GM19452 (cell line): ENCODE results near the gene FOXP1.

Experiments used
- ATAC-seq: cut with Tn5 transposase; IDR thresholded peaks from one replicate; pipeline ENCODE4 v1.9.1; 2021; ENCODE audit not compliant: unreplicated experiment

The FOXP1 gene

GRCh38 chr3:71003511-71003910 is 580.0 kb downstream of the FOXP1 start:
- ATAC-seq, result no peak

GRCh38 chr3:71002298-71002697 is 581.2 kb downstream of the FOXP1 start:
- ATAC-seq, result no peak

- ATAC-seq, result no peak
Measured at GRCh38 chr3:71001303-71001830, 582.2 kb downstream of the FOXP1 start.

GRCh38 chr3:71000483-71000882 is 583.0 kb downstream of the FOXP1 start:
- no peak for ATAC-seq

GRCh38 chr3:70999730-71000129 is 583.8 kb downstream of the FOXP1 start:
- ATAC-seq, result no peak

GRCh38 chr3:70996082-70996481 is 587.4 kb downstream of the FOXP1 start:
- ATAC-seq, result no peak

- no peak for ATAC-seq
Measured at GRCh38 chr3:70994644-70995043, 588.9 kb downstream of the FOXP1 start.

GRCh38 chr3:70992562-70993204 is 590.8 kb downstream of the FOXP1 start:
- ATAC-seq, result no peak

GRCh38 chr3:70992131-70992530 is 591.4 kb downstream of the FOXP1 start:
- ATAC-seq, result no peak

GRCh38 chr3:70990723-70991122 is 592.8 kb downstream of the FOXP1 start:
- ATAC-seq, result no peak

GRCh38 chr3:70990185-70990584 is 593.3 kb downstream of the FOXP1 start:
- ATAC-seq, result no peak

- no peak for ATAC-seq
Measured at GRCh38 chr3:70989174-70989573, 594.4 kb downstream of the FOXP1 start.

GRCh38 chr3:70988111-70988510 is 595.4 kb downstream of the FOXP1 start:
- no peak for ATAC-seq

GRCh38 chr3:70985572-70985971 is 598.0 kb downstream of the FOXP1 start:
- ATAC-seq, result no peak

- ATAC-seq, result no peak
Measured at GRCh38 chr3:70984776-70985482, 598.6 kb downstream of the FOXP1 start.

- ATAC-seq, result no peak
Measured at GRCh38 chr3:70982700-70983140, 600.8 kb downstream of the FOXP1 start.

GRCh38 chr3:70982284-70982683 is 601.2 kb downstream of the FOXP1 start:
- no peak for ATAC-seq

GRCh38 chr3:70981231-70981880 is 602.2 kb downstream of the FOXP1 start:
- ATAC-seq, result no peak

GRCh38 chr3:70980646-70981170 is 602.8 kb downstream of the FOXP1 start:
- ATAC-seq, result no peak

GRCh38 chr3:70979983-70980645 is 603.4 kb downstream of the FOXP1 start:
- ATAC-seq, result no peak

- ATAC-seq, result no peak
Measured at GRCh38 chr3:70977712-70978111, 605.8 kb downstream of the FOXP1 start.
